Testis (tissue), 2 donors: ENCODE measurements around the gene ALK.

Experiments
- POLR2A ChIP-seq: fragments of 450-650 bp; IDR thresholded peaks from one replicate; pipeline ENCODE4 v1.6.1; 2017; ENCODE audit warnings: antibody characterized with exemption, mild to moderate bottlenecking, moderate library complexity
- TF ChIP-seq, protein P1 (sequence below), 3 experiments: fragments of 450-650 bp in 2 of 3; fragments of 200-600 bp in 1 of 3; sonication (generic) in 1 of 3; IDR thresholded peaks; one replicate each; pipeline ENCODE4 v1.5.1; 2016 to 2019; ENCODE audit warnings: antibody characterized with exemption in 3 of 3, mild to moderate bottlenecking in 2 of 3, moderate library complexity in 1 of 3

DNA sequence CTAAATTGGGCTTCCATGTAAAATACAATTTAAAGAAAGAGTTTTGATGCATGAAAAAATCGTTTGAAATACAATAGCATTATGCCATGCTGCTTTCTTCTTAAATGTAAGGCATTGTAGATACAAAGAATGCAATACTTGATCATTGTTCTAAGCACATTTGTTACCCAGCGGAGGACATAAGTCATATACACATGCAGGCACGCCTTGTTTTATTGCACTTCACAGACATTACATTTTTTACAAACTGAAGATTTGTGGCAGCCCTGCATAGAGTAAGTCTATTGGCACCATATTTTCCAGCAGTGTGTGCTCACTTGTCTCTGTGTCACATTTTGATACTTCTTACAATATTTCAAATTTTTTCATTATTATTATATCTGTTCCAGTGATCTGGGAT lies 461.2 kb downstream of the ALK start:
- TF ChIP-seq, protein P1, sequence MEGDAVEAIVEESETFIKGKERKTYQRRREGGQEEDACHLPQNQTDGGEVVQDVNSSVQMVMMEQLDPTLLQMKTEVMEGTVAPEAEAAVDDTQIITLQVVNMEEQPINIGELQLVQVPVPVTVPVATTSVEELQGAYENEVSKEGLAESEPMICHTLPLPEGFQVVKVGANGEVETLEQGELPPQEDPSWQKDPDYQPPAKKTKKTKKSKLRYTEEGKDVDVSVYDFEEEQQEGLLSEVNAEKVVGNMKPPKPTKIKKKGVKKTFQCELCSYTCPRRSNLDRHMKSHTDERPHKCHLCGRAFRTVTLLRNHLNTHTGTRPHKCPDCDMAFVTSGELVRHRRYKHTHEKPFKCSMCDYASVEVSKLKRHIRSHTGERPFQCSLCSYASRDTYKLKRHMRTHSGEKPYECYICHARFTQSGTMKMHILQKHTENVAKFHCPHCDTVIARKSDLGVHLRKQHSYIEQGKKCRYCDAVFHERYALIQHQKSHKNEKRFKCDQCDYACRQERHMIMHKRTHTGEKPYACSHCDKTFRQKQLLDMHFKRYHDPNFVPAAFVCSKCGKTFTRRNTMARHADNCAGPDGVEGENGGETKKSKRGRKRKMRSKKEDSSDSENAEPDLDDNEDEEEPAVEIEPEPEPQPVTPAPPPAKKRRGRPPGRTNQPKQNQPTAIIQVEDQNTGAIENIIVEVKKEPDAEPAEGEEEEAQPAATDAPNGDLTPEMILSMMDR (IDR thresholded peaks at IDR 0.05) = no peak
- TF ChIP-seq POLR2A = no peak
